Left lung (tissue), 10 donors: Measurements from ENCODE around the gene TACO1. TPM values are rescaled to one million over a fixed set of nuclear protein-coding genes. Genes with fewer than 3 reads are reported as not detected.
A peak's percentile ranks its signal among the peaks of the same experiment; 100 is the strongest.

ENCODE experiments used
- ATAC-seq: fragments of 200-7000 bp; cut with Tn5 transposase; one replicate; pipeline ENCODE4 v1.9.1; 2020; ENCODE audit warnings: moderate library complexity
- DNase-seq, 4 donors: peaks; one replicate each; pipeline ENCODE4 v3.0.0-alpha.2; 2013 to 2020
- H3K27ac ChIP-seq, 2 donors: fragments of 200-600 bp; sonication (generic) in 1 of 2; one replicate each; pipeline versions ENCODE4 v1.5.0 to v1.8.0; 2020 to 2021
- H3K27me3 ChIP-seq, 2 donors: fragments of 200-600 bp; sonication (generic) in 1 of 2; one replicate each; pipeline versions ENCODE4 v1.5.0 to v1.8.0; 2020 to 2021
- H3K36me3 ChIP-seq, 2 donors: fragments of 200-600 bp; sonication (generic) in 1 of 2; one replicate each; pipeline versions ENCODE4 v1.5.0 to v1.8.0; 2020 to 2021
- H3K4me1 ChIP-seq, 2 donors: fragments of 200-600 bp; one replicate each; pipeline ENCODE4 v1.8.0; 2021
- H3K4me3 ChIP-seq, 2 donors: fragments of 200-600 bp; sonication (generic) in 1 of 2; one replicate each; pipeline versions ENCODE4 v1.5.0 to v1.8.0; 2020 to 2021; ENCODE audit warnings: mild to moderate bottlenecking in 1 of 2
- H3K9me3 ChIP-seq, 2 donors: fragments of 200-600 bp; sonication (generic) in 1 of 2; one replicate each; pipeline versions ENCODE4 v1.5.0 to v1.8.0; 2020 to 2021
- intact Hi-C, 2 donors: fragments of 100-400 bp; cut with DNase I; formaldehyde crosslinking; loops; one replicate each; pipeline versions ENCODE4 v1.11.2 to v1.14.2; 2022
- polyA plus RNA-seq, 6 donors: library from polyadenylated mRNA; unstranded; fragments of 120-200 nt; gene quantifications; one replicate each; pipeline ENCODE4 v1.2.1, GENCODE V29; 2013; ENCODE audit not compliant: insufficient read length in 6 of 6
- total RNA-seq, 2 donors: library from RNA; stranded (reverse); fragmentation: NEBNext Ultra II Directional; extraction: Animal tissue kit (Norgen Biotek cat#: 25700); gene quantifications; one replicate each; pipeline ENCODE4 v1.2.1, GENCODE V29; 2021
- TF ChIP-seq, protein P1 (sequence below), 2 donors: fragments of 200-600 bp; sonication (generic) in 1 of 2; IDR thresholded peaks; one replicate each; pipeline versions ENCODE4 v1.5.0 to v1.8.0; 2021; ENCODE audit warnings: antibody characterized with exemption in 2 of 2
- donor health status: DM: no; HTN: yes; CAD: no.
- donor health status: DM: no; HTN: no; CAD: no.

The TACO1 gene
- total and polyA plus RNA-seq, 8 donors: 15.1 to 20.2 (median 18.1) TPM

DNA sequence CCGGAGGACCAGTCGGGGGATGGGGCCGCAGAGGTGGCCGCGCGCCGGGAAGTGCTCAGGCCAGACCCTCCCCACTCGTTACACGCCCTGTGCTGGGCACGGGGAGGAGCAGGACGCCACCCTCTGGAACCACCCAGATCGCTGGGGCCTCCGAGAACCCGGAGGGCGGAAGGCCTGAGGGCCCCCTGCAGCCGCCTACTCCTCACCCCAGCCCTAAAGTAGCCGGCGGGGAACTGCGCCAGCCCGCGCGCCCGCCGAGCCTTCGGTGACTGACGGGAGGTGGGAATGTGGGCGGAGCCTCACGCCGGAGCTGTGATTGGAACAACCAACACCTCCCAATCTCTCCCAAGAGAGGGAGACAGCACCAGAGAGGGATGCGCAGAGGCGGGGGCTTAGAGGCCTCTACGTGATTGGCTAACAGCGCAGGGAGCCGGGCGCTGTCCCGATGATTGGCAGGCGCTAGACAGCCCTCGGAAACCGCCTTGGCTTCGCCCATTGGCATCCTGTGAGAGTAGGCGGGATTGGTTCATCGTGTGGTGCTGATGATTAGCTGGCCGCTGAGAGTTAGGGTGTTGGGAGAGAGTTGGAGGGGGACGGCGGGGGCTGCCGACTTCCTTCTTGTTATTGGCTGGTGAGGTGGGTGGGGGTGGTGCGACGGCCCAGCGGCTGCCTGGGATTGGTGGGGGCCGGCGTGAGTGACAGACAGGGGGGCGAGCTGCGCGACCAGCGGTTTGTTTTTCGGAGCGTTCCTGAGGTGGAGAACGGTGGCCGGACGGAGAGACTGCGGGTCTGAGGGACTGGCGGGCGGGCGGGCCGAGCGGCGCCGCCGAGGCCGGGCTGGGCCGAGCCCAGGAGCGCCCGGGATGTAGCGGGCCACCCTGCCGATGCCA, 21.2 kb downstream of the TACO1 start, which contains the start of gene MAP3K3:
Gene MAP3K3, plus strand, starts transcription at position 734 of the 890 bp plus-strand sequence. CDS start 343 bp downstream, outside the sequence.
- Histone ChIP-seq H3K27ac (peak within 1 kb of the TSS; percentile 86 to 89), H3K36me3 (no peaks in the 10 kb centered on the region)

DNA sequence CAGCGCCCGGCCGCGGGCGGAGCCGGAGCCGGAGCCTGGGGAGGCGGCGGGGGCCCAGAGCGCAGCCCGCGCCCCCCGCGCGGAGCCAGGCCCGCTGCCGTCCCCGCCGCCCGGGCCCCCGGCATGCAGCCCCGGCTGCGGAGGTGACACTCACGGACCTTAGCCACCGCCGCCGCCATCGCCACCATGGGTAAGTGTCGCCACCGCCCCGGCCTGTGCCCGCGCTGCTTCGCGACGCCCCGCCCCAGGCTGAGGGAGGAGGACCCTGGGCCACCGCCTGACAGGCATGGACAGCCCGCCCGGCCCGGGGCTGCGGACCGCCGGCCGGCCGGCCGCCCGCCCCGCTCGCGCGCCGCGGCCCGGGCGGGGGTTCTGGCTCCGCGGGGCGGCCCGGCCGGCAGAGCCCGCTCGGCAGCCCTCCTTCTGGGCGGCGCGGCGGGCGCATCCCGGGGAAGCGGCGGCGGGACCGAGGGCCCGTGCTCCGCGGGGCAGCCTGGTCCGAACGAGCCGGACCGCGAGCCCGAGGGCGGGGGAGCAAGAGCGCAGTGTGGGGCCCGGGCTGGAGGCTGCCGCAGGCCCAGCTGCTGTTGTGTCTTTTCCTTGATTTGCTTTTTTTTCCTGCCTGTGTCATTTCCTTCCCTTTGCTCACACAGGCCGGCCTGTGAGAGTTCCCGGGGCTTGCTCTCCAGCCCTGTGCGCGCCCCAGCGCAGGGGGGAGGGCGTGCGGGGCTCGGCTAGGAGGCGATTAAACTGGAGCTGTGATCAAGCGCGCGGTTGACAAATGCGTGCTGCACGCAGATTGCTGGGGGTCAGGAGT, 22.1 kb downstream of the TACO1 start:
- DNase-seq (peak; percentile 53 to 95 (median 72)), ATAC-seq (peak; percentile 7)
- no peaks in the 10 kb centered on the region for H3K9me3 ChIP-seq
- no peaks in the 10 kb centered on the region for H3K27me3 ChIP-seq
- no peaks in the 10 kb centered on the region for H3K36me3 ChIP-seq
- peak overlapping the region; percentile 57 to 69 for H3K4me3 ChIP-seq
- H3K27ac ChIP-seq: peak overlapping the region; percentile 79 to 89
- TF ChIP-seq, protein P1, sequence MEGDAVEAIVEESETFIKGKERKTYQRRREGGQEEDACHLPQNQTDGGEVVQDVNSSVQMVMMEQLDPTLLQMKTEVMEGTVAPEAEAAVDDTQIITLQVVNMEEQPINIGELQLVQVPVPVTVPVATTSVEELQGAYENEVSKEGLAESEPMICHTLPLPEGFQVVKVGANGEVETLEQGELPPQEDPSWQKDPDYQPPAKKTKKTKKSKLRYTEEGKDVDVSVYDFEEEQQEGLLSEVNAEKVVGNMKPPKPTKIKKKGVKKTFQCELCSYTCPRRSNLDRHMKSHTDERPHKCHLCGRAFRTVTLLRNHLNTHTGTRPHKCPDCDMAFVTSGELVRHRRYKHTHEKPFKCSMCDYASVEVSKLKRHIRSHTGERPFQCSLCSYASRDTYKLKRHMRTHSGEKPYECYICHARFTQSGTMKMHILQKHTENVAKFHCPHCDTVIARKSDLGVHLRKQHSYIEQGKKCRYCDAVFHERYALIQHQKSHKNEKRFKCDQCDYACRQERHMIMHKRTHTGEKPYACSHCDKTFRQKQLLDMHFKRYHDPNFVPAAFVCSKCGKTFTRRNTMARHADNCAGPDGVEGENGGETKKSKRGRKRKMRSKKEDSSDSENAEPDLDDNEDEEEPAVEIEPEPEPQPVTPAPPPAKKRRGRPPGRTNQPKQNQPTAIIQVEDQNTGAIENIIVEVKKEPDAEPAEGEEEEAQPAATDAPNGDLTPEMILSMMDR (IDR thresholded peaks at IDR 0.05): no peak
- peaks cover 13 to 51% of the 10 kb centered on the region in 2 donors for H3K4me1 ChIP-seq
- intact Hi-C loops: no loop called here

More for the DNA sequence above, 21.2 kb downstream of the TACO1 start, which contains the start of gene MAP3K3:
- Histone ChIP-seq H3K27me3 (no peaks in the 10 kb centered on the region), H3K4me1 (peaks cover 10 to 42% of the 10 kb centered on the region in 2 donors), H3K9me3 (no peaks in the 10 kb centered on the region), H3K4me3 (peak within 1 kb of the TSS; percentile 66 to 69)
- intact Hi-C loops: no loop called here
- peak; percentile 93 for ATAC-seq
- peak; percentile 99 to 100 (median 100) for DNase-seq
- TF ChIP-seq, protein P1 (IDR thresholded peaks at IDR 0.05): peak; percentile 9 to 18

DNA sequence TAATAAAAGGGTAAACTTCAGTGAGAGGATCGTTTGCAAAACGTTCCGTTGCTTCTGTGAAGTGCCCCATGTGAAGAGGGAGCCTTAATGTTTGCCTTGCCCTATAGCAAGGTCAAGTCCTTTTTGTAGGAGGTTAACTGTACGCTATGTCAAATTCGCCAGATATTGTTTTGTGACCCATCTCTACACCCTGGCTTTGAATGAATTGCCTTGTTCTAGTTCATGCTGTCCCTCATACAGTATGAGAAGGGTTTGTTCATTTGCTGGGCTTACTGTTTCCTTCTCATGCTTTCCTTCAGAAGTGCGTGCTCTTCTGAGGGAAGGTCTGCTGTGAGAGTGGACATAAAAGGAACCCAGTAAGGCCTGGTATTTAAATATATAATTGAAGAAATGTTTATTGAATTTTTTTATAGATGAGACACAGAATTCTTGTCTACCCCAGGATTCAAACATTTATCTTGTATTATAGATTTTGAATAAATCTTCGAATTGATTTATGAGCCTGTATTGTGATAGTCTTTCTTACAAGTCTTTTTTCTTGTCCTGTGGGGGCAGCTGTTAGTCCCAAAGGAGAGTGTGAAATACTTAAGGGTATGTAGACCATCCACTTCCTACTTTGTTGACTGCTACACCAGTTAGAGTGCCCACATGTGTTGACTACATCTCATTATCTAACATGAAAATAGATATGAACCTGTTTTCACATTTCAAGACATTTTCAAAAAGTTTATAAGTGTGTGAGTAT, 23.3 kb downstream of the TACO1 start:
- no peak for ATAC-seq
- peak overlapping the region in 1 of 2 donors; percentile 89 for H3K27ac ChIP-seq
- peaks cover 13 to 63% of the 10 kb centered on the region in 2 donors for H3K4me1 ChIP-seq
- peaks cover 0 to 7% of the 10 kb centered on the region in 2 donors for H3K36me3 ChIP-seq
- intact Hi-C loops: no loop called here
- TF ChIP-seq, protein P1 (IDR thresholded peaks at IDR 0.05): no peak
- no peaks in the 10 kb centered on the region for H3K9me3 ChIP-seq
- peak overlapping the region; percentile 57 to 69 for H3K4me3 ChIP-seq
- no peaks in the 10 kb centered on the region for H3K27me3 ChIP-seq
- no peak for DNase-seq

DNA sequence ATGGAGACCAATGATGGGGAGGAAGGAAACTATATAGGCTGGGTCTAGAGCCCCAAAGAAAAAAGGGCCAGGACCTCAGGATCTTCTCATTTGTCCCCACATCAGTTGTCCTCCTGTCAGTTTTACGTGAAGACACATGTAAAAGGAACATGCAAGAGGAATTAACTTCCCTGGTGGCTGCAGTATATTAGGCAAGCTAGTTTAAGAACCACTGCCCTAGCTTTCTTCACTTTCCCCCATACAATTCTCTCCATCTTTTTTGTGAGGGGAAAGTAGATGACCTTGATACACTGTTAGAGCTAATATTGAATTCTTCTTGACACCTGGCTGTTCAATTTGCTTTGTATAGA, 23.8 kb downstream of the TACO1 start:
- peak overlapping the region in 1 of 2 donors; percentile 89 for H3K27ac ChIP-seq
- no peaks in the 10 kb centered on the region for H3K9me3 ChIP-seq
- intact Hi-C loops: no loop called here
- TF ChIP-seq, protein P1 (IDR thresholded peaks at IDR 0.05): no peak
- H3K36me3 ChIP-seq: peaks cover 0 to 7% of the 10 kb centered on the region in 2 donors
- DNase-seq (no peak), ATAC-seq (no peak)
- no peaks in the 10 kb centered on the region for H3K27me3 ChIP-seq
- peaks cover 18 to 68% of the 10 kb centered on the region in 2 donors for H3K4me1 ChIP-seq
- peak overlapping the region in 1 of 2 donors; percentile 69 for H3K4me3 ChIP-seq
